ENCODE measurements around the gene GRAMD1B. TPM values are rescaled to one million over a fixed set of nuclear protein-coding genes. Genes with fewer than 3 reads are reported as not detected.

Gene GRAMD1B
- total and polyA plus RNA-seq, 2 donors (not counting 1 experiment from before 2014, with no cell fraction given) = 0.83 to 1.5 TPM

GRCh38 chr11:123473941-123474677, 44.0 kb downstream of the GRAMD1B start:
- Histone ChIP-seq H3K27me3 (ENCODE audit: control insufficient read depth, insufficient read depth, low read length) (no peaks in the 10 kb centered on the region), H3K4me2 (ENCODE audit: extremely low read depth, insufficient read depth, low read length) (no peak overlapping the region)

GRCh38 chr11:123474994-123475393, 44.9 kb downstream of the GRAMD1B start:
- Histone ChIP-seq H3K36me3 (ENCODE audit: control insufficient read depth, insufficient read depth, low read length) (no peaks in the 10 kb centered on the region), H3K27me3 (ENCODE audit: control insufficient read depth, insufficient read depth, low read length) (no peaks in the 10 kb centered on the region), H3K4me2 (ENCODE audit: extremely low read depth, insufficient read depth, low read length) (no peak overlapping the region), H3K27ac (ENCODE audit: insufficient read depth, low read length) (peak overlapping the region; percentile 77), H3K4me3 (replicated peaks in 1 of 4; ENCODE audit: control extremely low read depth in 1 of 4, insufficient read depth in 1 of 4, low read depth in 3 of 4, low read length in 4 of 4) (no peak overlapping the region), H3K79me2 (ENCODE audit: control insufficient read depth, insufficient read depth, low read length) (no peaks in the 10 kb centered on the region), H2AFZ (ENCODE audit: low read length) (peak overlapping the region; percentile 46), H3K9ac (ENCODE audit: insufficient read depth, low read length) (no peak overlapping the region), H4K20me1 (ENCODE audit: control insufficient read depth, extremely low read depth, insufficient read depth, low read length) (no peaks in the 10 kb centered on the region), H3K4me1 (ENCODE audit: control insufficient read depth, extremely low read depth, insufficient read depth, low read length) (peaks cover 5% of the 10 kb centered on the region), H3K9me3 (ENCODE audit: control insufficient read depth, insufficient read depth, low read depth, low read length) (no peaks in the 10 kb centered on the region)
- DNase-seq (ENCODE audit: low read depth in 2 of 2) = peak in 1 of 2 donors; percentile 66
- TF ChIP-seq EZH2 (IDR thresholded peaks at IDR 0.05; ENCODE audit: low read length, missing control alignments) = no peak

More at GRCh38 chr11:123473941-123474677, 44.0 kb downstream of the GRAMD1B start:
- peak overlapping the region; percentile 46 for H2AFZ ChIP-seq (ENCODE audit: low read length)
- no peaks in the 10 kb centered on the region for H3K36me3 ChIP-seq (ENCODE audit: control insufficient read depth, insufficient read depth, low read length)
- TF ChIP-seq EZH2 (IDR thresholded peaks at IDR 0.05; ENCODE audit: low read length, missing control alignments) = no peak
- no peak for TF ChIP-seq CTCF (conservative IDR thresholded peaks at IDR 0.05 in 1 of 2, IDR thresholded peaks at IDR 0.05 in 1 of 2; ENCODE audit: low read depth in 1 of 2, low read length in 2 of 2)
- H3K9ac ChIP-seq (ENCODE audit: insufficient read depth, low read length) = no peak overlapping the region
- peak; percentile 85 to 94 for DNase-seq (ENCODE audit: low read depth in 2 of 2)
- H3K27ac ChIP-seq (ENCODE audit: insufficient read depth, low read length) = peak overlapping the region; percentile 77
- H3K79me2 ChIP-seq (ENCODE audit: control insufficient read depth, insufficient read depth, low read length) = no peaks in the 10 kb centered on the region
- H3K4me3 ChIP-seq (replicated peaks in 1 of 4; ENCODE audit: control extremely low read depth in 1 of 4, insufficient read depth in 1 of 4, low read depth in 3 of 4, low read length in 4 of 4) = no peak overlapping the region
- no peaks in the 10 kb centered on the region for H3K9me3 ChIP-seq (ENCODE audit: control insufficient read depth, insufficient read depth, low read depth, low read length)
- peaks cover 5% of the 10 kb centered on the region for H3K4me1 ChIP-seq (ENCODE audit: control insufficient read depth, extremely low read depth, insufficient read depth, low read length)
- H4K20me1 ChIP-seq (ENCODE audit: control insufficient read depth, extremely low read depth, insufficient read depth, low read length) = no peaks in the 10 kb centered on the region

GRCh38 chr11:123475469-123475868, 45.4 kb downstream of the GRAMD1B start:
- H3K36me3 ChIP-seq (ENCODE audit: control insufficient read depth, insufficient read depth, low read length) = no peaks in the 10 kb centered on the region
- H4K20me1 ChIP-seq (ENCODE audit: control insufficient read depth, extremely low read depth, insufficient read depth, low read length) = no peaks in the 10 kb centered on the region
- no peak overlapping the region for H3K27ac ChIP-seq (ENCODE audit: insufficient read depth, low read length)
- DNase-seq (ENCODE audit: low read depth in 2 of 2) = peak; percentile 7 to 22
- no peak overlapping the region for H3K9ac ChIP-seq (ENCODE audit: insufficient read depth, low read length)
- no peak overlapping the region for H2AFZ ChIP-seq (ENCODE audit: low read length)
- H3K27me3 ChIP-seq (ENCODE audit: control insufficient read depth, insufficient read depth, low read length) = no peaks in the 10 kb centered on the region
- no peaks in the 10 kb centered on the region for H3K9me3 ChIP-seq (ENCODE audit: control insufficient read depth, insufficient read depth, low read depth, low read length)
- TF ChIP-seq EZH2 (IDR thresholded peaks at IDR 0.05; ENCODE audit: low read length, missing control alignments) (no peak), CTCF (conservative IDR thresholded peaks at IDR 0.05 in 1 of 2, IDR thresholded peaks at IDR 0.05 in 1 of 2; ENCODE audit: low read depth in 1 of 2, low read length in 2 of 2) (peak; percentile 9 to 13)
- H3K4me1 ChIP-seq (ENCODE audit: control insufficient read depth, extremely low read depth, insufficient read depth, low read length) = peaks cover 5% of the 10 kb centered on the region
- H3K79me2 ChIP-seq (ENCODE audit: control insufficient read depth, insufficient read depth, low read length) = no peaks in the 10 kb centered on the region
- H3K4me3 ChIP-seq (replicated peaks in 1 of 4; ENCODE audit: control extremely low read depth in 1 of 4, insufficient read depth in 1 of 4, low read depth in 3 of 4, low read length in 4 of 4) = no peak overlapping the region
- H3K4me2 ChIP-seq (ENCODE audit: extremely low read depth, insufficient read depth, low read length) = no peak overlapping the region

Measured in fibroblast of lung (primary cell).